Fibroblast of gingiva (primary cell): ENCODE data around the gene TRAF7.
"Not testable (repeated sequence)": the region's sequence is repeated elsewhere in the genome, so short reads cannot be mapped to it uniquely, and the experiment has no call there.

ENCODE experiments used
- DNase-seq: peaks from one replicate; pipeline ENCODE4 v3.0.0-alpha.2; 2011; ENCODE audit warnings: low read depth

TRAF7 gene

DNA sequence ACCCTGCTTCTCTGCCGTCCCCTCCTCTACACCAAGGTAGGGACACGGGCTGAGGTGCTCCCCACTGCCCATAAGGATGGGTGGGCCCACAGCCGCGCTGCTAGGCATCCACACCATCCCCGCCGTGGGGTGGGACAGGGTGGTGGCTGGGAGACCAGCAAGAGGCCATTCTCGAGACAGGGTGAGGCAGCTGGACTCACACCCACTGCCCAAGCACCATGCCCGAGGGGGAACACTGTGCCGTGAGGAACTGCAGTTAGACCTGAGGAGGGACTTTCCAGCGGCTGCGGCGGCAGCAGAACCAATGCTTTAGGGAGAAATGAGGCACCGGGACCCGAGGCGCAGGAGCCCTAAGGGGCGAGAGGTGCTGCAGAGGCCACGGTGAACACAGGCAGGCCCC lies 33.2 kb upstream of the TRAF7 start:
- no peak for DNase-seq

GRCh38 chr16:2122934-2123683 lies 32.5 kb upstream of the TRAF7 start:
- DNase-seq: not testable (repeated sequence)

- DNase-seq: not testable (repeated sequence)
These were observed 31.7 kb upstream of the TRAF7 start for GRCh38 chr16:2123706-2124376.

DNA sequence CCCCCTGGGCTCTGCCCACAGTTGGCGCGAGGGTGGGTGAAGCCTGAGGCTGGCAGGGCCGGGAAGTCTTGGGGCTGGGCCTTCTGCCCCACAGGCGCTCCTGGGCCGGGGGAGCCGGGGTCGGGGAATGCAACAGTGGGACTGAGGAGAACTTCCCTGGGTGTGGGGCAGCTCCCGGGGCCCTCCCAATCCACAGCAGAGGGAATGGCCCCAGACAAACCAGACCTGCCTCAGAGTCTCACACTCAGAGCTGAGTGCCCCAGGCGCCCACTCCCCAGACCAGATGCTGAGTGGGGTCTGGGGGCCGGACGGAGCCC lies 31.2 kb upstream of the TRAF7 start:
- not testable (repeated sequence) for DNase-seq

GRCh38 chr16:2124694-2125444 lies 30.7 kb upstream of the TRAF7 start:
- DNase-seq: peak; percentile 73

- not testable (repeated sequence) for DNase-seq
These were observed 30.0 kb upstream of the TRAF7 start for GRCh38 chr16:2125609-2126008.

DNA sequence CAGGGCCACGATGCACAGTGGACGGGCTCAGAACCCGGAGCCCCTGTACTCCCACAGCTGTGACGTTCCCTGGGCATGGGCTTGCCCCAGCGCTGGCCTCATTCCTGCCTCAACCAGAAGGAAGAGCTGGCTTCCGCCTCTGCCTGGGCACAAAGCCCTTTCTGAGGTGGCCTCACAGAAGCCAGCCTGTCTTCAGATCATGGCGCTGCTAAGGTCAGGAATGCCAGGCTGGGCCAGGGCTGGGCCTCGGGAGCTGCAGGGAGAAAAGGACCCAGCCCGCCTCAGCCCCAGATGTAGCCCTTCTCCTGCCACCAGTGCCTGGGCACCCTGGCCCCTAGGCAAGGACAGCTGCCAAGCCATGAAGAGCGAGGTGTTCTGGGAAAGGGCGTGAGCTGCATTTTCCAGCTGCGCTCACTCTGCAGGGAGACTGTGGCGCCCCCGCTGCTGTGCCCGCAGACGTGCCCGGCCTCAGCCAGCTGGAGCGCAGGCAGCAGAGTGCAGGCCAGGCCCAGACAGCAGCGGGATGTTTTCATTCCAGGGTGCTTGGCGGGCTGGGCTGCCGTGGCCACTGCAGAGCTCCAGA lies 29.3 kb upstream of the TRAF7 start:
- peak; percentile 60 for DNase-seq

GRCh38 chr16:2126928-2127556 lies 28.5 kb upstream of the TRAF7 start:
- DNase-seq: not testable (repeated sequence)

GRCh38 chr16:2127630-2128280 lies 27.8 kb upstream of the TRAF7 start:
- DNase-seq: peak; percentile 61

DNA sequence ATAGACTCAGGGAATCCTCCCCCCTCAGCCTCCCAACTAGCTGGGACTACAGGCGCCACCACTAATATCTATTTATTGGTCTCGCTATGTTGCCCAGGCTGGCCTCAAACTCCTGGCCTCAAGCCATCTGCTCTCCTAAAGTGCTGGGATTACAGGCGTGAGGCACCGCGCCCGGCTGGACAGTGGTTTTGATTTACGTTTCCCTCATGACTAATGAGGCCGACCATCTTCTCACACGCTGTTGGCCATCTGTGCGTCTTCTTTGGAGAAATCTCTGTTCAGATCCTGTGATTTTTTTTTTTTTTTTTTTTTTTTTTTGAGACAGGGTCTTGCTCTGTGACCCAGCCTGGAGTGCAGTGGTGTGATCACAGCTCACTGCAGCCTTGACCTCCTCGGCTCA lies 26.3 kb upstream of the TRAF7 start:
- peak; percentile 87 for DNase-seq

DNA sequence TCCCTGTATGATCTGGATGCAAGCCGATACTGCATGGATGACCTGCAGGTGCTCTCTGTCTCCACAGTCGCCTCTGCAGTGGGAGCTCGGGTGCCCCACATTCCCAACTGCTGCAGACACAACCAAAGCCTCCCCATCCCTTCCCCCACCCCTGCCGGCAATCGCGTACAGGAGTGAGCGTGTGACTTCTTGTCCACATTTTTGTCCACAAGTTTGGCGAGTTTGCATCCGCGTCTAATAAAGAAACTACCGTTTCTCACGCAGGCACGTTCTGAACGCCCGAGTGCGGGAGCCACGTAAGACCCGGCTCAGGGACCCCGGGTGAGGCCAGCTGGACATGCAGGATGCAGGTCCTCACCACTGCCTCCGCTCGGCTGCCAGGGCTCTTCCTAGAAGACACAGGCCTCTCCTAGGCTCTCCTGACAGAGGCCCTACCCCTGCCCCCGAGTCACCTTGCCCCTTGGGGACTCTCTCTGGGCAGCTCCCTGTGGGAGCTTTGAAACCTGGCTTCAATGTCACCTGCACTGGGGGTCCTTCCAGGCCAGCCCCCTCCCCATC lies 25.6 kb upstream of the TRAF7 start:
- not testable (repeated sequence) for DNase-seq

DNA sequence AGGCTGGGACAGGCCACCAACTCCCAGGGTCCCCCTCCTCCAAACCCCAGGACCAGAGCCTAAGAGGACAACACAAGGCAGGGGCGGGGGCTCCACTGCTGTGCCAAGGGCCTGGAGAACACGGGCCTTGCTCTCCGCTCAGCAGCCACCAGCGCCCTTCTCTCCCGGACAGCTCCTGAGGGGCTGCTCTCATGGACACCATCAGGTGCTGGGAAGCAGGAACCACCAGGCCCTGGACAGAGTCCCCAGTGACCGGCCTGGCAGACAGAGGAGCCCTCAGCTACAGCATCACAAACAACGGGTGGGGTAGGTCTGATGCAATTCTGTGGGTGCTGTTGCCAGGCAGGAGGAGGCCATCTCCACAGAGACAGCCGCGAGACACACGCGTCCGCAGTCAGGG lies 21.8 kb upstream of the TRAF7 start:
- not testable (repeated sequence) for DNase-seq

DNA sequence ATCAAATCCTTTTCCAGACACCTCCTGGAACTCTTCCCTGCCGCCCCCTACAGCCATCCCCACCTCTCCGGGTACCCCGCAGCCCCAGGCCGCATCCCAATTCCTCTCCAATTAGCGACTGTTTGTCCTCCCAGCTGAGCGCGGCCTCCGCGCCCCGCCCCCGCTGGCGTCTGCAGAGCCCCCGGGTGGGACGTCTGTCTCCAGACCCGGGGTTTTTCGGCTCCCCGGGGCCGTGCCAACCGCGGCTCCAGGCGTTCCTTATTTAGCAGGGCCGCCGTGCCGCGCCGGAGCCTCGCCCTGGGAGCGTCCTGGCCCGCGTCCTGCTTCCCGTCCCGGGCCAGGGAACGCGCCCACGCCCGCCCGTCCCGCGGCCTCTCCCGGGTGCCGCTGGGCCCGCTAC lies 20.5 kb upstream of the TRAF7 start:
- DNase-seq: not testable (repeated sequence)

GRCh38 chr16:2135770-2136490 lies 19.7 kb upstream of the TRAF7 start, which contains the start of gene PKD1:
TSS of gene PKD1 (minus strand) at chr16:2135898. CDS start at chr16:2135689, 209 bp downstream.
- peak; percentile 93 for DNase-seq

- no peak for DNase-seq
These were observed 12.4 kb upstream of the TRAF7 start for GRCh38 chr16:2142942-2143877.

GRCh38 chr16:2143878-2144485 lies 11.6 kb upstream of the TRAF7 start:
- no peak for DNase-seq

DNA sequence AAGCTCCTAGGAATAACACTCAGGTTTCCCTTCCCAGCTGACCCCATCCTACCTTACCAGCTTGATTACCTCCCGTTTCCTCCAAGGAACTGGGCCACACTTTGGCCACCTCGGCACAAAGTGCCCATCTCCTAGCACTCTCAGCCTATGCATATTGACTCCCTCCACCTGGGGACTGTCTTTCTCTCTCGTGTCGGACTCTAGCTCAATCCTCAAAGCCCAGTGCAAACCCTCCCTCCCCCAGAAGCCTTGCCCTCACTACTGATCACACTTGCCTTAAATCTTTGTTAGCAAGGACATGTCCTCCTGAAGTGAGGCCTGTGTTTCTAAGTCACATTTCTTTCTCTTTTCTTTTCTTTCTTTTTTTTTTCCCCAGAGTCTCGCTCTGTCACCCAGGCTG lies 9.7 kb upstream of the TRAF7 start:
- no peak for DNase-seq

- DNase-seq: no peak
These were observed 8.2 kb upstream of the TRAF7 start for GRCh38 chr16:2147378-2147777.
